HG02623 (cell line): Measurements from ENCODE around the gene ZDBF2.
"Not testable (repeated sequence)": the region's sequence is repeated elsewhere in the genome, so short reads cannot be mapped to it uniquely, and the experiment has no call there.

ENCODE experiments used
- ATAC-seq: cut with Tn5 transposase; IDR thresholded peaks from one replicate; pipeline ENCODE4 v1.9.1; 2021; ENCODE audit warnings: moderate library complexity; ENCODE audit not compliant: unreplicated experiment

The ZDBF2 gene

GRCh38 chr2:206323033-206323432 is 48.6 kb downstream of the ZDBF2 start:
- ATAC-seq = no peak

- ATAC-seq = no peak
These were observed 49.0 kb downstream of the ZDBF2 start for GRCh38 chr2:206323486-206323885.

DNA sequence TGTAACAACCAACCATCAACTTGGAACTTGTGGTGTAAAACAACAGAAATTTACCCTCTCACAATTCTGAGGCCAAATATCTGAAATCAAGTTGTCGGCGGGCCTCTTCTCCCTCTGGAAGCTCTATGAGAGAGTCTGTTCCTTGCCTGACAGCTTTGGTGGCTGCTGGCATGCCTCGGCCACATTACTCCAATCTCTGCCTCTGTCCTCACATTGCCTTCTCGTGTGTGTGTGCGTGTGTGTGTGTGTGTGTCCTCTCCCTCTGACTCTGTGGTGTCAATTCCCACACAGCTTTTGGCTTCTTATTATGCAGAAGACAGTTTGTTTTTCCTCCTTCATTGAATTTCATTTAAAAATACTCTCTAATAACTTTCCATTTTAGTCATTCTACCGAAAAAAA is 50.4 kb downstream of the ZDBF2 start:
- ATAC-seq = no peak

GRCh38 chr2:206328974-206329373 is 54.5 kb downstream of the ZDBF2 start:
- no peak for ATAC-seq

DNA sequence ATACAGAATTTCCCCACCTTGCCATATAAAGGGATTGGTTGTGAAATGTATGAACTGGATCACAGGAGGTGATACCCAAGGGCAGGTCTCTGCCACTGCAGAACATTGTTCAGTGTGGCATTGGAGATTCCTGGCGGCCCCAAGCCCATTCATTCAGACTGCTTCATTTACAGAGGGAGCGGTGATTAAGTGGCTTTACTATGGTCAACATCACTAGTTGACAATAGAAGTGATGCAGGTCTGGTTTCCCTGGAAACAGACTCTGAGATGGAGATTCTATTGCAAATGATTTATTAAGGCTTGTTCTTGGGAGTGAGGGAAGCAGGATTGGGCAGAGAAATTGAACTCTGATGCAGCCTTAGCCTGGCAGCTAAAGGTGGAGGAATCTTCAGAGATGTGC is 62.4 kb downstream of the ZDBF2 start:
- ATAC-seq = no peak

- ATAC-seq = no peak
These were observed 63.5 kb downstream of the ZDBF2 start for GRCh38 chr2:206337956-206338355.

GRCh38 chr2:206341396-206341795 is 66.9 kb downstream of the ZDBF2 start:
- ATAC-seq = no peak

DNA sequence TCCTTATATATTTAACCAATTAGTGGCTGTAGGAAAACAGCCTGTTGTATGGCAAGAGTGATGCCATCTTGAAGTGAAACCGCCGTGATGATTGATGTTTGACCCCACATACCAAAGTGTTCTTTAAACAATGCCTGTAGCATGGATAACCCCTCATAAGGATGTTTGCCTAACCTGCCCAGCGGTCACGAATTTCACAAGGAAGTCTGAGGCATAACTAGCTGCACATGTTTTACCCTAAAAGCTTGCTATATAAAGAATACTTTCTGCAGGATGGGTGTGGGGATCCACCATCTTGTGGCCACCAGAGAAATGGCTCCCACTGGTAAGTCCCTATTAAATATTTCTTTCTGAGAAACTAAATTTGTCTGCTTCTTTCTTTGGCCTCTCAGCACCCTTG is 68.7 kb downstream of the ZDBF2 start:
- ATAC-seq = no peak

DNA sequence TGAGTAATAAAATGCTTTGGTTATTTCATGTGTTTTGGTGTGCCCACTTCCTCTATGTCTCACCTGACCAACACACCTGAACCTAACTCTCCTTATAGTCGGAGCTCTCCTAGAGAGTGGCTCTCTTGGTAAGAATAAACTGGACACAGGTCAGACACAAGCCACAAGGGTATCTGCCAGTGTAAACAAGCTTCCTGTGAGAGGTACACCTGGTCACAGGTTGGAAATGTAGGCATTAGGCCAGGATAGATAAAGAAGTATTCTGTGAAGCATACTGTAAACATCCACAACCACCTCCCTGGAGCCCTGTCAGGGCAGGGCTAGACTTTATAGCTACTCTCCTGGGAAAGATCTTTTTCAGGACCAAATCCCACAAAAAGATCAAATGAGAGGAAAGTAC is 69.4 kb downstream of the ZDBF2 start:
- ATAC-seq = no peak

DNA sequence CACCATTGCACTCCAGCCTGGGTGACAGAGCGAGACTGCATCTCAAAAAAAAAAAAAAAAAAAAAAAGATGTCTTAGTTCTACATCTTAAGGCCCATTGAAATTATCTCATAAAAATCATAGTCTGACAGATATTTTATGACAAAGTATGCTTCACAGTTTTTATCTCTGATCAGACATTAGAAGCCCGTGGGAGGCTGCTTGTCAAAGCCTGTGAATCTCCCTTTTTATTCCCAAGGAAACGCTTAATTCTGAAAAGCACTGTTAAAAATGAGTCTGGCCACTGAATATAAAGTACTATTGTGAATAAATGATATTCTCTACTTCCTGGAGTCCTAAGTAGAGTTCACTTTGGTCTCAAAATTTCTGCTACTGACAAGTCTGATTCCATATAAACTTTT is 71.1 kb downstream of the ZDBF2 start:
- no peak for ATAC-seq

DNA sequence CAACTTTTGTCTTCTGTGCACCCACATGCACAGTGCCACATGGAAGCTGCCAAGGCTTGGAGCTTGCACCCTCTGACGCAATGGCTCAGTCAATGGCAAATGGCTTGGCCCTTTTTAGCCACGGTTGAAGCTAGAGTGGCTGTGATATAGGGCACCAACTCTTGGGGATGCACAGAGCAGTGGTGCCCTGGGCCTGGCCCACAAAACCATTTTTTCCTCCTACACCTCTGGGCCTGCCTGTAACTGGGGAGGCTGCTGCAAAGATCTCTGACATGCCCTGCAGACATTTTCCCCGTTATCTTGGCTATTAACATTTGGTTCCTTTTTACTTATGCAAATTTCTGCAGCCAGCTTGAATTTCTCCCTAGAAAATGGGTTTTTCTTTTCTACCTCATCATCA is 74.9 kb downstream of the ZDBF2 start:
- ATAC-seq = no peak

DNA sequence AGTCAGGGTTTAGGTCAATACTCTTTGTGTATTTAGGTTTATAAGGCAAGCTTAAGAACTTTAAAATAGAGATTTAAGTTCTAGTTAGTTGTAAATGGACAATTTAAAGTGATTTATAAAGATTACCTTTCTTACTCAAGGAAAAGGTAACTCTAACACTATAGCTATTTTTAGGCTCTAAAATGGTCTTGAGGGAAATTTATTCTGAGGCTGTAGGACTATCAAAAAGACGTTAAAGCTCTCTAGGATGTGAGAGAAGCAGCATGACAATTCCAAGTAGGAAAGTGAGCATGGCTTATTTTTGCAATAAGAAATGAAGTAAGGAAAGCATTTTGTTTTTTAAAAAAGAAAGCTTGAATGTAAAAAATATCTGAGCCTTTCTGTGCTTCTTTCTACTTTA is 78.1 kb downstream of the ZDBF2 start:
- no peak for ATAC-seq

DNA sequence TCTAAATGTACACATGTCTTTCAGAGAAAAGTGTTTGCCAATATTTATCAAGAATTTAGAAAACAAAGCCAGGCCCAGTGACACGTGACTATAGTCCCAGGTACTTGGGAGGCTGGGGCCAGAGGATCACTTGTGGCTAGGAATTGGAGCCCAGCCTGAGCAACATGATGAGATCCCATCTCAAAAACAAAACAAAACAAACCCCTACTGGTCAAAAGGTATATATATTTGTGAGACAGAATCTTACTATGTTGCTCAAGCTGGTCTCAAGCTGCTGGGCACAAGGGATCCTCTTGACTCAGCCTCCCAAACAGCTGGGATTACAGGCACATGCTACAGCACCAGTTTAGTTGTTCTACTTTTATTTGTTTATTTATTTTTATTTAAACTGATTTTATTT is 79.2 kb downstream of the ZDBF2 start:
- no peak for ATAC-seq

- ATAC-seq = no peak
These were observed 79.7 kb downstream of the ZDBF2 start for GRCh38 chr2:206354129-206354528.

GRCh38 chr2:206356840-206357239 is 82.4 kb downstream of the ZDBF2 start:
- not testable (repeated sequence) for ATAC-seq

- ATAC-seq = not testable (repeated sequence)
These were observed 86.4 kb downstream of the ZDBF2 start for GRCh38 chr2:206360840-206361239.

DNA sequence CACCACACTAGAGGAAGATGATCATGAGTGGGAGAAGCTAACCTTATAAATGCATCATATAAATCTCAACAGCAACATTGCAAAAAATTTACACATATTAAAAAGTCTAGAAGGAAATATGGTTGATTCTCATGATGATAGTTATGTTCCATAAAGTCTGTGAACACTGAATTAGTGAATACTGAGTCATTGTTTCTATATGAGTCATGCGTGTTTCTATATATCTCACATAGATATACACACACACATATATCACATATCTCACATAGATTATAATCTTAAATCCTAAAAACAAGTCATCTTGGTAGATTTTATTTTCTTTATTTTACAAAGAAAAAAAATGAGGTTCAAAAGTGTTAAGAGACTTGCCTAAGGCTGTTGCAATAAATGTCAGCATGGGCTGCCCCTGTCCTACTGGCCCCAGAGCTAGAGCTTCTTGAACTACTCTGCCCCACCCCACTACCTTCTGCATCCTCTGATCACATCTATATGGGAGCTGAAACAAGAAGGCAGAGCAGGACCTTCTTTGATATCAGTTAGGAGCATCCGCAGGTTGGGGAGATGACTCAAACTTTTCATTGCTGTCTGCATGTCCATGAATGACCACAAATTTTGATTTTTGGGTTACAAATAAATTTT is 87.1 kb downstream of the ZDBF2 start:
- no peak for ATAC-seq
